GM18861 (cell line): ENCODE data around the gene L3MBTL3.
"Not testable (repeated sequence)": the region's sequence is repeated elsewhere in the genome, so short reads cannot be mapped to it uniquely, and the experiment has no call there.

Source experiments
- ATAC-seq: cut with Tn5 transposase; IDR thresholded peaks from one replicate; pipeline ENCODE4 v1.9.1; 2021; ENCODE audit not compliant: unreplicated experiment

L3MBTL3 gene

DNA sequence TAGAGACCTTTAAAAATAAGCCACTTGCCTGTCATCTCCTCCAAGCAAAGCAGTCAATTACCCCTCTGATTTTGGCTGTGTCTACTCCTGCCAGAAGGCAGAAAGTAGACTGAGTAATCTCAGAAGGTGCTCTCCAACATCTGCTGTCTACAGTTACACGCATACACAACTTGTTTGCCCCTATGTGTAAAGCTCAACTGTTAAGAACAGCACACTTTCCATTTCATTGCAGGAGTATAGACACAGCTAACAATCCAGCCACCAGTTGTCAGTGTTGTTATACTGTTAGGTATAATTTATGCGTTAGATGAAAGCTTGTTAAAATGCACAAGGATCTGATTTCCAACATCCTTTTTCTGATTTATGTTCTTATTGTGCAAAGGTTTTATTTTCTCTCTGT lies 116.2 kb downstream of the L3MBTL3 start:
- ATAC-seq = no peak

DNA sequence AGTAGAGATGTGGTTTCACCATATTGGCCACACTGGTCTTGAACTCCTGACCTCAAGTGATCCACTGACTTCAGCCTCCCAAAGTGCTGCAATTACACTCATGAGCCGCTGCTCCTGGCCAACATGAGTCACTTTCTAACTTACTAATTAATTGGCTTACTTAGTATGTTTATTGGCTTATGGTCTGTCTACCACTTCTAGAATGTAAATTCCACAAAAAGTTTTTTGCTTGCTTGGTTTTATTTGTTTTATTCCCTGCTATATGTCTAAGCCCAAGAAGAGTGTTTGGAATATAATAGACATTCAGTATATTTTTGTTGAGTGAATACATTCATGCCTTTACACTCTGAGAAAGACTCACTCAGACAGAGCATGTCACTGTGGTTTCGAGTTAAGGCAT lies 118.4 kb downstream of the L3MBTL3 start:
- ATAC-seq = no peak

DNA sequence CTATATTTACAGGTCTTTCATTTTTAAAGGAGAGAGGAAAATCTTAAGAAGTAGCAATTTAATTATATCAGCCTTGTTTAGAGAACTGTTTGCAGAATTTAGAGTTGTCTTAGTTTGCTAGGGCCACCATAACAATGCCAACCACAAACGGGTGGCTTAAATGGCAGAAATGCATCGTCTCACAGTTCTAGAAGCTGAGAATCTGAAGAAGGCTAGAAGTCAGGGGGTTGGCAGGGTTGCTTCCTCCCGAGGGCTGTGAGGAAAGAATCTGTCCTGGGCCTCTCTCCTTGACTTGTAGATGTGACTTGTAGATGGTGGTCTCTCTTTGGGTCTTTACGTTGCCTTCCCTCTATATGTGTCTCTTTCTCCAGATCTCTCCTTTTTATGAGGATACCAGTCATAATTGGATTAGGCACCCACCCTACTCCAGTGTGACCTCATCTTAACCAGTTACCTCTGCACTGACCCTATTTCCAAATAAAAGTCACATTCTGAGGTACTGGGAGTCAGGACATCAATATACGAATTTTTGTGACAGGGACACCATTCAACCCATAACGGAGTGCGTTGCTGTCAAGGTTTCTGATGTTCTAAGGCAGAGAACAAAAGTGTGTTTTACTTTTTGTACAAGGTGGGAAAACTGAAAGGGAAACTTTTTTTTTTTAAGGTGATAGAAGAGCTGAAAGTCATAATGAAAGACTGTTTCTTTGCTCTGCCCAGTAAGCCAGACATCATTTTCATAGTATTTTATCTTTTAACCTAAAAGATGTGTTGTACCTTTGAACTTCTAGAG lies 119.9 kb downstream of the L3MBTL3 start:
- ATAC-seq = peak; percentile 58

DNA sequence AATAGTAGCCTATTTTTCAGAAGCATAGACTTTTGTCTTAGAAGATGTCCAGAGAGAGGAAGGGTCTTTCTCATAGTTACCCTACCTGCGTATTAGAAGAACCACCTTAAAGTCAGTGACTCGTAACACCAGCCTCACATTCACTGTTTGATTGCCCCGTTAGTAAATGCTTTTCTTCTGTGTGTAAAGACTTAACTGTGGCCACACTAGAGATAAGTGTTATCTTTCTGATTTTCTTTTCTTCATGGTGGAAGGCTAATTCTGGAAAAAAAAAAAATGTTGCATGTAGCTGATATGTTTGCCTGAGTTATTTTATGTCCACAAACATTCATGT lies 120.5 kb downstream of the L3MBTL3 start:
- peak; percentile 16 for ATAC-seq

DNA sequence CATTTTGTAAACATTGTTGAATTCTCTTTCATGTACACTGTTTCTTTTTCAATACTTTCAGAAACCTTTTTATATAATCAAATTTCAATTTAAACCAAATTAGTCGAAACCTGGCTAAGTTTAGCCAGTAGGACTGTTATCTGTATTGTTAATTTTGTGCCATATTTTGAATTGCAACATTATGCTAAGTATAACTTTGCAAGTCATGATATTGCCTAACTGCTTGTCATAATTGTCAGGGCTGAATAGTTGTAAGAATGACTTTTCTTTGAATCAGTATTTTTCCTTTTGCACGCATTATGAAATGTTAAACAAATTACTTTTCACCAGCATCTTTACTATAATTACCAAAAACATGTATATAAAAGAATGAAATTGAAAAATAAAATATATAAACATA lies 121.7 kb downstream of the L3MBTL3 start:
- no peak for ATAC-seq

DNA sequence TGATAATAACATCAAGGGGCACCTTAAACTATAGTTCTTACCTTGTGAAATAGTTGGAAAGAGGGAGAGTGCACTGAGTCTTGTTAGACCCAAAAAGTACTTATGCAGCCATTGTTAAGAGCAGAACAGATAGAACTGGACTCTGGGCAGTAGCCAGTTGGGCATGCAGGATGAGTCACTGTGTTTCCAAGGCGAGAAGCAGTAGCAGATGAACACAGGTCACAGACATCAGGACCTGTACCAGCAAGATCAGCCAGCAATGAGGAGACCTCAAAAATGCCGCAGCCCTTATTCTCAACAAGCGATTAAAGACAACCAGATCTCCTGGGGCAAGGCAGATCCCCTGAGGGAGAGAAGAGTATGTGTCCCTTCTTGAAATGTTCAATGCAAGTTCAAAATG lies 125.3 kb downstream of the L3MBTL3 start:
- ATAC-seq = no peak

DNA sequence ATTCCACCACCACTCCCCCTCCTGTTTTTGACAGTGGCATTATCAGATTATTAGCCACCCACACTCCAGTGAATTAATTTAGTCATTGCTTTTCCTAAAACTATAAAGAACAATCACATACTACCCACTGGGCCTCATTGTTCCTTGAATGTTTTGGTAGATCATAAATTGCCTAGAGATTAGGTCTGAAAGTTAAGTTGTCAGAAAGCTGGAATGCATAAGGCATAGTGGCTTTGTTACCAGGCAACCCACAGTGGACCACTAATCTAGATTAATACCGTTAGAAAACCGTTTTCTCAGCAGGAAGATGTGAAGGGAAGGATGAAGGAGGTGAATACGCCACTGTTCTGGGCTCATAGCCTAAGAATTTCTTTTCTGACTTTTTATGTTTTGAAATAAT lies 128.7 kb downstream of the L3MBTL3 start:
- no peak for ATAC-seq

DNA sequence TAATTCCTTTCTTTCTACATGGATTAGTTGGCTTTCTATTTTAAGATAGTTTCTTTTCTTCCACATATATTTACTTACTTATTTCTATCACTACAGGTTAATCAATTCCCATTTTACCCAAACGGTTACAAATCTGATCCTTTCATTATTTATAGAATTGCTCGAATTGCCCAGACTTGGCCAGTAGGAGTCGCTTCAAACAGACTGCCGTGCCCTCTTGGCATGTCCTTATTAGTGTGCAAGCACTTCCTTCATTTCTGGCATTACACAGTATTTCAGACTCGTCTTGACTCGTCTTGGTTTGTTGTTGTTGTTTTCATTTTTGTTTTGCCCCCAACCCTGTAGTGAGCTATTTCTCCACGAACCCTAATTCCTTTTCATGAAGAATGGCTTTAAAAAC lies 129.8 kb downstream of the L3MBTL3 start:
- ATAC-seq = no peak

DNA sequence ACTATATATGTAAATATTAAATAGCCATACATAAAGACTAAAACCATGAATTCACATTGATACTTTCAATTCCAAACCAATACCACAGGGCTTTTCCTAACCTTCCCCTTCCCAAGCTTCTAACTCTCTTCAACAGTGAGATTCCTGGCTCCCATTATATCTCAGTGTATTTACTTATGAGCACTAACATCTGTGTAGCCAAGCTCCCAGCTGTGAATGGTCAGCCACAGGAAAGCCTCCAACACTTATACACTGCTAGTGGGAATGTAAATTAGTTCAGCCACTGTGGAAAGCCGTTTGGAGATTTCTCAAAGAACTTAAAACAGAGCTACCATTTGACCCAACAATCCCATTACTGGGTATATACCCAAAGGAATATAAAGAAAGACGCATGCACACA lies 130.6 kb downstream of the L3MBTL3 start:
- not testable (repeated sequence) for ATAC-seq

DNA sequence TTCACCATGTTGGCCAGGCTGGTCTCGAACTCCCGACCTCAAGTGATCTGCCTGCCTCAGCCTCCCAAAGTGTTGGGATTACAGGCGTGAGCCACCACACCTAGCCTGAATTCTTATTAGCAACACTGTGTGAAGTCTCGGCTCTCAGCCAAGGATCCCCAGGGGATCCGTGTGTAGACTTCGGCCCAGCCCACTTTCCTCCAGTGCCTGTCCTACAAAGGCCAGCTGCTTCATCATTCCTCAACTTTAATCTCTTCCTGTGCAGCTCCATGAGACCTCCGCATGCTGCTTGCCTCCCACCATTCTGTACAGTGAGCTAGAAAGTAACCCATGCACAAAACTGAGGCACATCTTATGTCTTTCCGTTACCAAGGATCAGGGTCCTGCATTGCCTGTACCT lies 132.5 kb downstream of the L3MBTL3 start:
- ATAC-seq = no peak

DNA sequence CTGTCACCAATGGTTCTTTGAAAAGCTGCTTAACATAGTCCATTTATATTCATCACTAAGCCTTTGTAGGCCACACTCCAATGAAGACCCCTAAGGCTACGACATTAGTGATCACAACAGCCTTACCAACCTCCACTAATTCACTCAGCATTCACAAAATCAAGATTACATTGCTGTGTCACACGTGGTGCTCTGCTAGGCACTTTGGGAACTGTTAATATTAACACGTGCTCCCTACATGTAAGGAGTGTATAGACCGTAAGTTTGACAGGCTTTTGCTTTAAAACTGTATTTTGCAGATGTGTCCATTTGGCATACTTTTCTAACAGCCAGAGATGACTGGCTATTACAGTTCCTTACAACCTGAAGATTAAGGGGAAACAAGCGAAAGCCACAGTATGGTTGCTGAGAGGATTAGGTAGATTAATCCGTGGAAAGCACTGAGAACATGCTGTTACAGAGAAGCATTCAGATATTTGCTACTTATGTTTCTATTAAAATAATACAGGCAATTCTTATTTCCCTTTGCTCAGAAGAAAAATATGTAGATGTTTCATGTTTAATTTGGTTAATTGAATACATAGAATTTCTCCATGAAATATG lies 134.6 kb downstream of the L3MBTL3 start:
- no peak for ATAC-seq

DNA sequence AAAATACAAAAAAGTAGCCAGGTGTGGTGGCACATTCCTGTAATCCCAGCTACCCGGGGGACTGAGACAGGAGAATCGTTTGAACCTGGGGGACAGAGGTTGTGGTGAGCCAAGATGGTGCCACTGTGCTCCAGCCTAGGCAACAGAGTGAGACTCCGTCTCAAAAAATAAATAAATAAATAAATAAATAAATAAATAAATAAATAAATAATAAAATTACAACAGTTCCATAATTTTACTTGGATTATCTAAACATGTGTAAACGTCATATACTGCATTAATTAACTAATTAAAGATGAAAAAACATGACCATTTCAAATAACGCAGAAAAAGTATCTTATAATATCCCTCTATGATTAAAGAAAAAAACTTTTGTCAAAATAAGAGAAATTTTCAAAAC lies 138.5 kb downstream of the L3MBTL3 start:
- ATAC-seq = no peak

DNA sequence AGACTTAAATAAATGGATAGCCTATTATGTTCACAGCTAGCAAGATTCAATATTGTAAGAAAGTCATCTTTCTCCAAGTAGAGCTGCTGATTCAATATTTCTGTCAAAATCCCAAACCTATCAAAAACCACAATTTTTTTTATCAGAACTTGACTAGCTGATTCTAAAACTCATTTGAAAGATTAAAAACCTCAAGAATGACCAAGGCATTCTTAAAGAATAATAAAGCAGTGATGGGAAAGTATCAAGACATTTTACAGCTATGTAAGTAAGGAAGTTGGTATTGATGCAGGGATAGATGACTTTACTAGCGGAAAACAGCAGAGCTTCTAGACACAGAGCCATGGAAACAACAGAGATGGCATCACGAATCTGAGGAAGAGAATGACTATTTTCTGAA lies 139.7 kb downstream of the L3MBTL3 start:
- no peak for ATAC-seq

DNA sequence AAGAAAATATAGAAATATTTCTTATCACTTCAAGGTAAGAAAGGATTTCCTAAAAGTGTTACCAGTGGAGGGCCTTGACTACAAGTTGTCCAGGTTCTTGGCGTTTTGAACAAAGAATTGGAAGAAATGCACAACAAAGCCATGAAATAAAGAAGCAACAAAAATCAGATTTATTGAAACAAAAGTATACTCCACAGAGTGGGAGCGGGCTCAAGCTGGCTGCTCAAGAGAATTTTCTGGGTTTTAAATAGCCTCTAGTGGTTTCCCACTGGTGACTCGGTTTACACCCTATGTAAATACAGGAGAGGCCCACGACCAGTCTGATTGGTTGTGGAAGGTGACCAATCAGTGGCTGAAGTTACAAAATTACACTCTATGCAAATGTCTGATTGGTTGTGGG lies 140.2 kb downstream of the L3MBTL3 start:
- ATAC-seq = no peak

DNA sequence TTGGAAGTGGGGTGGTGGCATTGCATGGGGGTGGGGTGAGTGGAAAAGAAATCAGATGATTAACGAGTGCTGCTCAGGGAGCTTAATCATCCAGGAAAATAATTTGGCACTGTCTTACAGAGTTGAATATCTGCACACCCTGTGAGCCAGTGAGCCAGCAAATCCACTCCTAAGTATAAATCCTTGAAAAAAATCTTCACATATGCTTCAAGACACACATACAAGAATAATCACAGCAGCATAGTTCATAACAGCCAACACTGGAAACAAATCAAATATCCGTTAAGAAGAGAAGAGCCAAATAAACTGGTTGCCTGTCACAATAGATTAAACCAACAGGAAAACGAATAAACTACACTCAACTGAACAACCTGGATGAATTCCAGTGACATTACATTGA lies 141.6 kb downstream of the L3MBTL3 start:
- ATAC-seq = no peak

DNA sequence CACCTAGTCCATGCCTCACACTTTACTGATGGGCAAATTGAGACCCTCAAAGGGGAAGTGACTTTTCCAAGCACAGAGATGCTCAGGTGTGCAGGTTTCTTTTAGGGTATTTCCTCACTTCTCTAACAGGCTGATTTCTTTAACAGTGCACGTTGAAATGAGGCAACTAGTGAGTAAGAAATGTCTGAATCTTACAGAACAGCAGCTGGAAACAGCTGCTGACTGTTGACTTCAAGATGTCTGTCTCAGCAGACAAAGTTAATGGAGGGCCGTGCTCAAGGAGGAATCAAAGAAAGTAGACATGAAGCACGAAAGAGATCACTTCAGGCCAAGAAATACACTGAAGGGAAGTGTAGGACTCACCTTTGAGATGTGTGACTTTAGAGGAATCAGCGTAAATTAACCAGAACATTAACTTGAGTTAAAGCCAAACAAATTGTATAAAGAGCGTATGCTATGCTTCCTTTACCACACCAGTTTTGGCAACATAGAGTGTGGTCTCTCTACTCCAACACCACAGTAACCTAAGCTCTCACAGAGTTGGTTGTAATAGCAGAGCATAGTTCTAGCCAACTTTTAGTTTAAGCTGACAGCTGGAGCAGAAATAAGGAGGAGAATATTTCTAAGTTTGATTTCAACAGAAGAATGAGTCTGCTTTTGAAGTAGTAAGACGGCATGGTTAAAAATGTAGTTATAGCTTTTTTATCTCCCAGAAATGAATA lies 143.5 kb downstream of the L3MBTL3 start:
- no peak for ATAC-seq

DNA sequence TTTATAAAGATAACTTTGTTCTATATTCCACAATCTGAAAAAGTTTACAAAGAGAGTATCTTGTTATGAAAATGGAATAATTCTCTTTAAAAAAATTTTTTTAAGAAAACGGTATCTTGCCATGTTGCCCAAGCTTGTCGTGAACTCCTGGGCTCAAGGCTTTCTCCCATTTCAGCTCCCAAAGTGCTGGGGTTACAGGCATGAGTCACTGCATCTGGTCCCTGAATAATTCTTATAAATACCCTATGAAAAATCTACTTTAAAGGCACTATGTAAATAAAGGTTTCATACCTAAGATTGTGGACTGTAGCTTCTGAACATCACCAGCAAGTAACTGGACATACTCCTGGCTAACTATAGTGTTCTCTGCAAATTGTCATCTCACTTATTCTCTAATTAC lies 144.0 kb downstream of the L3MBTL3 start:
- no peak for ATAC-seq

DNA sequence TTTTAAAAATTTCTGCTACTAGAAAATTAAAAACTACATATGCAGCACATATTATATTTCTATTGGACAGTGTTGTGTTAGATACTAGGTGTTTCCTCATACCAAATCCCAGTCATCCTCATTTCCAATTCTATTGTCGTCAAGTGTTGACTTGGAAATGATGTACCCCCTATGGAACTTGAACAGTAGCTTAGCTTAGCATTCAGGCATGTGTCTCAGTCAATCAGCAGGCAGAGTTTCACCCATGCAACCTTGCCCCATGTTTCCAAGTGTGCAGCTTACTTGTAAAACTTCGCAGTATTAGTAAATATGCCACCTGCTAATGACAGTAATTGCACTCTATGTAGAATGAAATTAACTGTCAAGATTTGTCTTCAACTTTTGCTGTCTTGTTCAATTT lies 144.9 kb downstream of the L3MBTL3 start:
- no peak for ATAC-seq

DNA sequence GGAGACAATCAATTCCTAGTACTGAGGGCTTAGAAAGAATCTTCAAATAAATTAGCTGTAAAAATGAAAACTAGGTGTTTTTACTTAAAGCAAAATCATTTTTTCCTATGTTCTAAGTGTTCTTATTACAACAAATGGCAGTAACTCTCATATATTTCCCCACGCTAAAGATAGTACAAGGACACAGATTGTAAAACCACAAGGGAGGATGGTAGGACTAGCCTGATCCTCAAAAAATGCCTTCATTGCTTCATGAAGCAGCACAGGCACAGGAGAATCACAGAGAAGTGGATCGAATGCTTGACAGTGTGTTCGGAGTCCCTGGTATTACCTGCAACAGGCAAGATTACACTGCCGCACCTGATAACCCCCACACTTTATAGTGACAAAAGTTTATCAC lies 145.9 kb downstream of the L3MBTL3 start:
- ATAC-seq = no peak

DNA sequence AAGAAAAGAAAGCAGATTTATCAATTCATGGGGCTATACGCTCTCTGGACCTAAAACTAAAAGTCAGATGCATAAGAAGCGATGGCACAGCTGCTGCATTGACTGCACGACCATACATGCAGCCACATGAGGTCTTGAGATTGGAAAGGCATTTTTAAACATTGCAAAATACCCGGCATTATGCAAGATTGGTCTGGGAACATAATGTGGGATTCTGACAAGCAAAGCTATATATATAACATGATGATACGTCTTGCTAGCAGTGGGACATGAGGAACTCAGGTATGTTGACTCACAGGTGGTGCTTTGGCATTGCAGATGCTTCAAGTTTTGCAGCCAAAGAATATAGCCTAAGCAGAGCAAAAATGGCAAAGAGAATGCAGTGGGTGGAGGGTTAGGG lies 149.3 kb downstream of the L3MBTL3 start:
- no peak for ATAC-seq

DNA sequence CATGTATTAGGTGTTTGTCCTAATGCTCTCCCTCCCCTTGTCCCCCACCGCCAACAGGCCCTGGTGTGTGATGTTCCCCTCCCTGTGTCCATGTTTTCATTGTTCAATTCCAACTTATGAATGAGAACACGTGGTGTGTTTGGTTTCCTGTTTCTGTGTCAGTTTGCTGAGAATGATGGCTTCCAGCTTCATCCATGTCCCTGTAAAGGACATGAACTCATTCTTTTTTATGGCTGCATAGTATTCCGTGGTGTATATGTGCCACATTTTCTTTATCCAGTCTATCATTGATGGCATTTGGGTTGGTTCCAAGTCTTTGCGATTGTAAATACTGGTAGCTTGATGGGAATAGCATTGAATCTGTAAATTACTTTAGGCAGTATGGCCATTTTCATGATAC lies 151.8 kb downstream of the L3MBTL3 start:
- not testable (repeated sequence) for ATAC-seq

DNA sequence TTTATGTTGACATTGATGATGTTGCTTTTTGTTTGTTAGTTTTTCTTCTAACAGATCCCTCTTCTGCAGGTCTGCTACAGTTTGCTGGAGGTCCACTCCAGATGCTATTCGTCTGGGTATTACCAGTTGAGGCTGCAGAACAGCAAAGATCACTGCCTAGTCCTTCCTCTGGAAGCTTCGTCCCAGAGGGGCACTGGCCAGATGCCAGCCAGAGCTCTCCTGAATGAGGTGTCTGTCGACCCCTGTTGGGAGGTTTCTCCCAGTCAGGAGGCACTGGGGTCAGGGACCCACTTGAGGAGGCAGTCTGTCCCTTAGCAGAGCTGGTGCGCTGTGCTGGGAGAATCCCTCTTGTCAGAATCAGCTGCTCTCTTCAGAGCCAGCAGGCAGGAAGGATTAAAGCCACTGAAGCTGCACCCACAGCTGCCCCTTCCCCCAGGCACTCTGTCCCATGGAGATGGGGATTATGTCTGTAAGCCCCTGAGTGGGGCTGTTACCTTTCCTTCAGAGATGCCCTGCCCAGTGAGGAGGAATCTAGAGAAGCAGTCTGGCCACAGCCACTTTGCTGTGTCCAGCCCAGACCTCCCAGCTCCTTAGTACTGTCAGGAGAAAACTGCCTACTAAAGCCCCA lies 155.1 kb downstream of the L3MBTL3 start:
- not testable (repeated sequence) for ATAC-seq
